NCI-H2227 (cell line): ENCODE data around the gene S100A9.
A peak's percentile ranks its signal among the peaks of the same experiment; 100 is the strongest.
"Not testable (repeated sequence)": the region's sequence is repeated elsewhere in the genome, so short reads cannot be mapped to it uniquely, and the experiment has no call there.

Experiments used
- DNase-seq: peaks from one replicate; lab custom pipeline; 2025; ENCODE audit not compliant: unreplicated experiment; lab: John Stamatoyannopoulos, UW

S100A9 gene

DNA sequence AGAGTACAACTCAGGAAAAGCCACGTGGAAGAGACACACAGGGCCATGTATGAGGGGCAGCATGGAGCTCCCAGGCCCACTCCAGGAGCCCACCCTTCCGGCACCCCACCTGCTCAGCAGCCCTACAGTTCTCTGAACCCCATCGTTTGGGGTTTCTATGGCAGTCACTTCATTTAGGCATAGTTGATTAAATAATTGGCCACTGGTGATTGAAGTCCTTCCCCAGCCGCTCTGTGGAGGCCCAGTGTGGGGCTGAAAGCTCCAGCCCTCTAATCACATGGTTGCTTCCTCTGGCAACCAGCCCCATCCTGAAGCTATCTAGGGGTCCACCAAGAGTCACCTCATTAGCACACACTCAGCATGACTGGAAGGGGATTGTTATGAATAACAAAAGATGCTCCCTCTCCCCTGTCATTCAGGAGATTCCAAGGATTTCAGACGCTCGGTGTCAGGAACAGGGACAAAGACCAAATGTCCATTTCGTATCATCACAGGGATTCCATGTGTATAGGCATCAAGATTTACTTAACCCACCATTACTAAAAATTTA, 46.5 kb downstream of the S100A9 start:
- no peak for DNase-seq

DNA sequence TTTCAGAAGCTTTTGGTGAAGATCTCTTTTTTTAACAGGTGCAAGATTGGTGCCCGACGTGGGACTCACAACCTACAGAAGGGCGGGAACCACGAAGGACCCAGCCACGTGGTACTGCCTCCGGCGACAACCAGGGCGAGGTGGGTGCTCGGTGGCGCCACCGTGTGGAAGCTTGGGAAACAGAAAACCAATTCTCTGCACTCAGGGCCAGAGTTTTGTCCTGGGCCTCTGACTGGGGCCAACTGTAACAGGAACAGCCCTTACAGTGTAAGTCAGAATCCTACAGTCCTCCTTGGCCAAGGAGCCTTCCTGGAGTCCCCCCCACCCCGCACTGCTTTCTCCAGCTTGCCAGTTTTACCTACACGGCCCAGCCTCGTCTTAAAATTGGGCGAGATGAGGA, 47.1 kb downstream of the S100A9 start:
- DNase-seq = peak; percentile 13

DNA sequence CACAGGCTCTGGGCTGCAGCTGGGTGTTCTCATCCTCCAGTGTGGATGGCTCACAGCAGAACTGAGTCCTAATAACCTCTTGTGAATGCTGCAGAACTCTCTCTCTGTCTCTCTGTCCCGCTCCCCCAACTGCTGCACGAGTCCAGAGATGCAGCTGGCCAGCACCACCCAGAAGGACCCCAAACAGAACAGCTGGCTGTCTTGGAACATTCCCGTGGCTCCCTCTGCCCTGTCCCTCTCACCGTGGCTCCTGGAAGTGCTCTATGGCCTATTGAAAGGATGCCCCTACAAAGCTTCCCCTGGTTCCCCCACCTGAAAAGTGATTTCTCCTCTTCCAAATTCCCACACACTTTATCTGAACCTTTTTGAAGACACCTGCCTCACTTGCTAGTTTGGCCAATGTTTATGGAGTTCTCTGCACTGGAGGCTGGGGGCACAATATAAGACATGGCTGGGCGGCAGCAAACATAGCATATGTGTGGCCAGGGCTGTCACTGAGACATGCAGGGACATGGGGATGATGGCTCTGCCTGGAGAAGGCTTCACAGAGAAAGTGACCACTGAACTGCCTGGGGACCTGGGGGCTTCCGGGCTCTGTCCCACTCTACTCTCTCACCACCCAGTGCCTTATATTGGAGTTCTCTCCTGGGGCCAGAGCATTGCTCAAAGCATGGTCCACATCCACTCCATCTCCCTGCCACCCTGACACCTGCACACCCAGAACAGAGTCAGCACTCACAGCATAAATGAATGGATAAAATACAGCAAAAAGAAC, 48.4 kb downstream of the S100A9 start:
- DNase-seq = not testable (repeated sequence)

DNA sequence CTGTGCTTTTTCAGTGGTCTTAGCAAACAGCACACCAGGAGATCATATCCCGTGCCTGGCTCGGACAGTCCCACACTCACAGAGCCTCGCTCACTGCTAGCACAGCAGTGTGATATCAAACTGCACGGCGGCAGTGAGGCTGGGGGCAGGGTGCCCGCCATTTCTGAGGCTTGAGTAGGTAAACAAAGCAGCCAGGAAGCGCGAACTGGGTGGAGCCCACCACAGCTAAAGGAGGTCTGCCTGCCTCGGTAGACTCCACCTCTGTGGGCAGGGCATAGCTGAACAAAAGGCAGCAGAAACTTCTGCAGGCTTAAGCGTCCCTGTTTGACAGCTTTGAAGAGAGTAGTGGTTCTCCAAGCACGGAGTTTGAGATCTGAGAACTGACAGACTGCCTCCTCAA, 49.6 kb downstream of the S100A9 start:
- DNase-seq = peak; percentile 9
